Measurements from ENCODE around the gene PRR20C. TPM values are rescaled to one million over a fixed set of nuclear protein-coding genes. Genes with fewer than 3 reads are reported as not detected.
"Not testable (repeated sequence)": the region's sequence is repeated elsewhere in the genome, so short reads cannot be mapped to it uniquely, and the experiment has no call there.

The PRR20C gene
- total RNA-seq = not detected in 2 replicates

DNA sequence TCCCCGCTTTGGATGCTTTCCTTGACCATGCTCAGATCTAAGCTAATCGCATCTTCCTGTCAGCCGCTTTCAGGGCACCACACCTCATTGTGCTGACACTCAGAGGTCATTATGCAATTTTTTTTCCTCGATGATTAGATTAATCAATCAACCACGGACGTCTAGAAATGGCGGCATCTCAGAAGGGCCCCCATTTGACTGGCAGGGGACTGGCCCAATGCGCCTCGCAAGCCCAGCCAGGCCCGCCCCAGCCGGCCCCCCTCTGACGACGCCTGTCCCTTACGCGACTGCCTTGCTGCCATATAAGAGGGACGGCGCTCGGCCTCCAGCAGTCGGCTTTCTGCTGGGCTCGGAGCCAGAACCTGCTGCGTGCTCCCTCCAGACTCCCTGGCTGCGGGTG, at the start of gene PRR20C:
Gene PRR20C, plus strand, starts transcription at position 301 of the 400 bp plus-strand sequence. CDS start 387 bp downstream, outside the sequence.
- not testable (repeated sequence) for DNase-seq

DNA sequence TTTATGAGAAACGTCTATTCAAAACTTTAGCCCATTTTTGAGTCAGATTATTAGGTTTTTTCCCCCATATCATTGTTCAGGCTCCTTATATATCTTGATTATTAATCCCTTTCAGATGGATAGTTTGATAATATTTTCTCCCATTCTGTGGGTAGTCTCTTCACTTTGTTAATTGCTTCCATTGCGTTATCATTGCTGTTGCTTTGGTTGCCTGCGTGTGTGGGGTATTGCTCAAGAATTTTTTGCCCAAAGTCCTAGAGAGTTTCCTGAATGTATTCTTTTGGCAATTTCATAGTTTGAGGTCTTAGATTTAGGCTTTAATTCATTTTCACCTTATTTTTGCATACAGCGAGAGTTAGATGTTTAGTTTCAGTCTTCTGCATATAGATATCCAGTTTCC, 38.9 kb upstream of the PRR20C start:
- DNase-seq = no peak

DNA sequence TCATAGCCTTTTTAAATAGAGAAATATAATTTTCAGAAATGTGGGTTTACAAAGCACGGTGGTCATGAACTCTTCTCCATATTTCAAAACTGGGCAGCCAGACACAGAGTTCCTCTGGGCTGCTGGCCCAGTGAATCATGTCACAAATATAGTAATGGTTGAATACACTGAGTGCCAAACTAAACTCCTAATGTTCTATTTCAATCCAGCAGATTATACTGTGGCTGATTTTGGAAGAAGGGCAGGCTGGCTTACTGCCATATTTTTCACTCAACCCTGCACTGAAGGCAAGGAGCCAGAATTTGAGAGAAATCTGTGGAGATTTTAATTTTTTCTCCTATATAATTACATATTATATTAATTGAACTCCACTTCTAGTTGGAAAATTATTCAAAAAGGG, 30.2 kb upstream of the PRR20C start:
- no peak for DNase-seq

GRCh38 chr13:57128909-57129308, 25.0 kb upstream of the PRR20C start:
- DNase-seq = no peak

DNA sequence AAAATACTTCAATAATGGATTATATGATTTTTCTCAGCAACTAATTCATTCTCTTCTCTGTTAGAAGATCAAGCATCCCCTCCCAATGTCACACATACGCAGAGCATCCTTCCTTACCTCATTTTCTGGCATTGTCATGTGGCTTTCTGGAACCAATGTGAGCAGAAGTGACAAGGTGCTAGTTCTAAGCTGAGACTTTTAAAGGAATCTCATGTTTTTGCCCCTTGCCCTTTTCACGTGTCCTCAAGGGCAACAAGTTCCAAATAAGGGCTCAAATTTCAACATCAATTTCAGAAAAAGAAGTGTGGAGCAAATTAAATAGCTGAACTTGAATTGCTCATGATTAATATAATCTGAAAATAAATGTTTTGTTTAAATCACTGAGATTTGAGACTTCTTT, 17.8 kb upstream of the PRR20C start:
- no peak for DNase-seq

GRCh38 chr13:57137585-57137984, 16.3 kb upstream of the PRR20C start:
- no peak for DNase-seq

- DNase-seq = no peak
These were observed 14.9 kb upstream of the PRR20C start for GRCh38 chr13:57138988-57139387.

GRCh38 chr13:57139781-57140180, 14.1 kb upstream of the PRR20C start:
- DNase-seq = not testable (repeated sequence)

DNA sequence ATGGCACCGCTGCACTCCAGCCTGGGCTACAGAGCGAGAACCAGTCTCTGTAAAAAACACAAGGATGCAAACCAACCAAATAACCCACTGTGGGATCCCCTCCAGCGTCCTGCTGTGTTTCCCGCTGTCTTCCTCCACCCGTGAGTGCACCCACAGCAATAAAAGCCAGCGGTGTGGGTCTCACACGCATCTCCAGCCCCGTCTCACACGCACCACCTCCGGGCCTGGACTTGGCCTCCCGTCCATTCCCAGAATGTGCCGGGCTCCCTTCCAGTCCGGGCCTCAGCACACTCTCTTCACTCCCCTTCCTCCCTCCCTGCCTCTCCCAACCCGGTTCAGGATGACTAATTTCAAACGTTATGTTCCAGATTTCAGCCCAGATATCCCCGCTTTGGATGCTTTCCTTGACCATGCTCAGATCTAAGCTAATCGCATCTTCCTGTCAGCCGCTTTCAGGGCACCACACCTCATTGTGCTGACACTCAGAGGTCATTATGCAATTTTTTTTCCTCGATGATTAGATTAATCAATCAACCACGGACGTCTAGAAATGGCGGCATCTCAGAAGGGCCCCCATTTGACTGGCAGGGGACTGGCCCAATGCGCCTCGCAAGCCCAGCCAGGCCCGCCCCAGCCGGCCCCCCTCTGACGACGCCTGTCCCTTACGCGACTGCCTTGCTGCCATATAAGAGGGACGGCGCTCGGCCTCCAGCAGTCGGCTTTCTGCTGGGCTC, 13.5 kb upstream of the PRR20C start, which contains the start of gene PRR20A:
Gene PRR20A, plus strand, starts transcription at position 684 of the 734 bp plus-strand sequence. CDS start 387 bp downstream, outside the sequence.
- DNase-seq = not testable (repeated sequence)

DNA sequence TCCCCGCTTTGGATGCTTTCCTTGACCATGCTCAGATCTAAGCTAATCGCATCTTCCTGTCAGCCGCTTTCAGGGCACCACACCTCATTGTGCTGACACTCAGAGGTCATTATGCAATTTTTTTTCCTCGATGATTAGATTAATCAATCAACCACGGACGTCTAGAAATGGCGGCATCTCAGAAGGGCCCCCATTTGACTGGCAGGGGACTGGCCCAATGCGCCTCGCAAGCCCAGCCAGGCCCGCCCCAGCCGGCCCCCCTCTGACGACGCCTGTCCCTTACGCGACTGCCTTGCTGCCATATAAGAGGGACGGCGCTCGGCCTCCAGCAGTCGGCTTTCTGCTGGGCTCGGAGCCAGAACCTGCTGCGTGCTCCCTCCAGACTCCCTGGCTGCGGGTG, 6.7 kb upstream of the PRR20C start, which contains the start of gene PRR20B:
Gene PRR20B, plus strand, starts transcription at position 301 of the 400 bp plus-strand sequence. CDS start 387 bp downstream, outside the sequence.
- DNase-seq = not testable (repeated sequence)

DNA sequence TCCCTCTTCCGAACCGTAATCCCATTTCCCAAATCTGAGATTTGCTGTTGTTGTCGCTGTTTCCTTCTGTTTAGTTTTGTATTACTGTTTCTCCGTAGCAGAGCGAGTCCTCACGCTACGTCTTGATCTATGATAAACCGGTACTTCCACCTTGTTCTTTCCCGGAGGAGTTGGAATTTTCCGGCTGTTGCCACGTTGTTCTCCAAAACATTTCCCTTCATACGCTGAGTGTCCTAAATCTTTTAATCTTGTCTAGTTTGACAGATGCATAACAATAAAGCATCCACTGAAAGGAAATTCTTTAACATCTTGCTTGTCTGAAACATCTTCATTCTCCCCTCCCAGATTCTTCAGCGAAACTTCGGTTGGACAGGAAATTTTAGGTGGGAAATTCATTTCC, 5.8 kb upstream of the PRR20C start:
- DNase-seq = not testable (repeated sequence)

DNA sequence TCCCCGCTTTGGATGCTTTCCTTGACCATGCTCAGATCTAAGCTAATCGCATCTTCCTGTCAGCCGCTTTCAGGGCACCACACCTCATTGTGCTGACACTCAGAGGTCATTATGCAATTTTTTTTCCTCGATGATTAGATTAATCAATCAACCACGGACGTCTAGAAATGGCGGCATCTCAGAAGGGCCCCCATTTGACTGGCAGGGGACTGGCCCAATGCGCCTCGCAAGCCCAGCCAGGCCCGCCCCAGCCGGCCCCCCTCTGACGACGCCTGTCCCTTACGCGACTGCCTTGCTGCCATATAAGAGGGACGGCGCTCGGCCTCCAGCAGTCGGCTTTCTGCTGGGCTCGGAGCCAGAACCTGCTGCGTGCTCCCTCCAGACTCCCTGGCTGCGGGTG, 6.5 kb downstream of the PRR20C start, which contains the start of gene PRR20D:
Gene PRR20D, plus strand, starts transcription at position 301 of the 400 bp plus-strand sequence. CDS start 387 bp downstream, outside the sequence.
- DNase-seq = not testable (repeated sequence)

DNA sequence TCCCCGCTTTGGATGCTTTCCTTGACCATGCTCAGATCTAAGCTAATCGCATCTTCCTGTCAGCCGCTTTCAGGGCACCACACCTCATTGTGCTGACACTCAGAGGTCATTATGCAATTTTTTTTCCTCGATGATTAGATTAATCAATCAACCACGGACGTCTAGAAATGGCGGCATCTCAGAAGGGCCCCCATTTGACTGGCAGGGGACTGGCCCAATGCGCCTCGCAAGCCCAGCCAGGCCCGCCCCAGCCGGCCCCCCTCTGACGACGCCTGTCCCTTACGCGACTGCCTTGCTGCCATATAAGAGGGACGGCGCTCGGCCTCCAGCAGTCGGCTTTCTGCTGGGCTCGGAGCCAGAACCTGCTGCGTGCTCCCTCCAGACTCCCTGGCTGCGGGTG, 13.0 kb downstream of the PRR20C start, which contains the start of gene PRR20E:
Gene PRR20E, plus strand, starts transcription at position 301 of the 400 bp plus-strand sequence. CDS start 387 bp downstream, outside the sequence.
- DNase-seq = not testable (repeated sequence)

DNA sequence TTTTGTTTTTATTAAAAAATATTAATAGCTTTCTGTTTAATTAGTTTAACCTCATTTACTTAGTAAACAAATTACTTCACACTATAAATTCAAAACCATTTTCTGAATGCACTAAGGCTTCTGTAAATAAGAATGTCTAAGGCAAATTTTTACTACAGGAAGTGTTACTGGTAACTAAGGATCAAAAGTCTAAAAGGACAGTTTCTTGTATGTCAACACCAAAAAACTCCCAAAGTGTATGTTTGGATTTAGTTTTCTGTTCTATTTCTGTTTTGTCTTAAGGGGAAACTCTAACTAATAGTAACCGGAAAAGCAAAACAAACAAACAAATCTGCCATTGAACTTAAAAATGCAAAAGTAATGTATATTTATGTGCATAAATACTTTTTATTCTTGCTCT, 37.8 kb downstream of the PRR20C start:
- DNase-seq = no peak

Other genes starting within 250 kb of the PRR20C start
- not detected in 2 replicates for gene PRR20A, start 13.1 kb upstream of the PRR20C start, total RNA-seq
- not detected in 2 replicates for gene PRR20B, start 6.6 kb upstream of the PRR20C start, total RNA-seq
- gene PRR20D, start 6.6 kb downstream of the PRR20C start, total RNA-seq = not detected in 2 replicates
- gene PRR20E, start 13.1 kb downstream of the PRR20C start, total RNA-seq = not detected in 2 replicates

All from dermis blood vessel endothelial cell (primary cell).